Measurements from ENCODE around the gene ZDHHC17.
"Not testable (repeated sequence)": the region's sequence is repeated elsewhere in the genome, so short reads cannot be mapped to it uniquely, and the experiment has no call there.

GRCh38 chr12:76732188-76732587 lies 31.7 kb upstream of the ZDHHC17 start:
- not testable (repeated sequence) for TF ChIP-seq CTCF, EP300 (IDR thresholded peaks at IDR 0.05)

All from sigmoid colon (tissue), 4 donors.